GM23338 (cell line): ENCODE measurements around the gene CD83. TPM values are rescaled to one million over a fixed set of nuclear protein-coding genes. Genes with fewer than 3 reads are reported as not detected.

ENCODE experiments used
- ATAC-seq: fragments of 200-7000 bp; cut with Tn5 transposase; 3 replicates; pipeline ENCODE4 v1.9.1; 2020
- DNase-seq: peaks from one replicate; pipeline ENCODE4 v3.0.0-alpha.2; 2015; ENCODE audit warnings: low spot score
- H2AFZ ChIP-seq: fragments of 200-600 bp; sonication (generic); 2 replicates; pipeline ENCODE4 v1.8.0; 2016; ENCODE audit warnings: antibody characterized with exemption, mild to moderate bottlenecking, moderate library complexity
- H3F3A ChIP-seq: fragments of 200-600 bp; sonication (generic); replicated peaks from 2 replicates; pipeline ENCODE4 v1.8.0; 2017; ENCODE audit warnings: antibody characterized with exemption, mixed run types, low read depth
- H3K27ac ChIP-seq: fragments of 200-600 bp; sonication (generic); 2 replicates; pipeline ENCODE4 v1.6.1; 2016; ENCODE audit warnings: low read depth
- H3K27me3 ChIP-seq: fragments of 200-600 bp; sonication (generic); 2 replicates; pipeline ENCODE4 v1.8.0; 2016; ENCODE audit warnings: mild to moderate bottlenecking, mixed run types, moderate library complexity; ENCODE audit not compliant: insufficient read depth
- H3K36me3 ChIP-seq: fragments of 200-600 bp; sonication (generic); 2 replicates; pipeline ENCODE4 v1.8.0; 2016; ENCODE audit warnings: mild to moderate bottlenecking; ENCODE audit not compliant: insufficient read depth
- H3K4me1 ChIP-seq: fragments of 200-600 bp; sonication (generic); 2 replicates; pipeline ENCODE4 v1.8.0; 2016; ENCODE audit warnings: mild to moderate bottlenecking, moderate library complexity; ENCODE audit not compliant: insufficient read depth
- H3K4me2 ChIP-seq: fragments of 200-600 bp; sonication (generic); 2 replicates; pipeline ENCODE4 v1.7.1; 2017; ENCODE audit warnings: mixed run types
- H3K4me3 ChIP-seq: fragments of 200-600 bp; sonication (generic); 2 replicates; pipeline ENCODE4 v1.6.1; 2016; ENCODE audit warnings: mixed run types
- H3K79me2 ChIP-seq: fragments of 200-600 bp; sonication (generic); replicated peaks from 2 replicates; pipeline ENCODE4 v1.8.0; 2017; ENCODE audit warnings: mild to moderate bottlenecking; ENCODE audit not compliant: insufficient read depth
- H3K9me2 ChIP-seq: fragments of 200-600 bp; sonication (generic); 2 replicates; pipeline ENCODE4 v1.8.0; 2017; ENCODE audit not compliant: insufficient read depth
- H4K20me1 ChIP-seq: fragments of 200-600 bp; sonication (generic); replicated peaks from 2 replicates; pipeline ENCODE4 v1.8.0; 2017; ENCODE audit warnings: mild to moderate bottlenecking; ENCODE audit not compliant: insufficient read depth
- H3K27ac Mint-ChIP-seq: 2 replicates; pipeline ENCODE4 v1.8.0; 2020; ENCODE audit warnings: inconsistent platforms, mild to moderate bottlenecking, moderate library complexity, mixed read lengths
- H3K27me3 Mint-ChIP-seq: 3 replicates; pipeline ENCODE4 v1.8.0; 2022; ENCODE audit warnings: low read depth, mild to moderate bottlenecking, moderate library complexity, mixed read lengths, inconsistent platforms; ENCODE audit not compliant: insufficient read depth, poor library complexity
- H3K36me3 Mint-ChIP-seq: 3 replicates; pipeline ENCODE4 v1.8.0; 2021; ENCODE audit warnings: low read depth, mild to moderate bottlenecking, inconsistent platforms, moderate library complexity, mixed read lengths
- H3K4me1 Mint-ChIP-seq: 3 replicates; pipeline ENCODE4 v1.8.0; 2020; ENCODE audit warnings: mild to moderate bottlenecking, inconsistent platforms, mixed read lengths
- H3K4me3 Mint-ChIP-seq: 3 replicates; pipeline ENCODE4 v1.8.0; 2021; ENCODE audit warnings: moderate library complexity, mild to moderate bottlenecking, inconsistent platforms, mixed read lengths
- H3K9me3 Mint-ChIP-seq: 3 replicates; pipeline ENCODE4 v1.8.0; 2020; ENCODE audit warnings: moderate library complexity, mild to moderate bottlenecking, inconsistent platforms, mixed read lengths
- CREB1 ChIP-seq: fragments of 250-450 bp; sonication (Bioruptor Pico); IDR thresholded peaks from 2 replicates; pipeline ENCODE4 v1.5.0; 2020; ENCODE audit warnings: low read depth, mild to moderate bottlenecking, moderate library complexity
- EZH2 ChIP-seq: fragments of 200-600 bp; sonication (generic); IDR thresholded peaks from one replicate; pipeline ENCODE4 v1.8.0; 2017; ENCODE audit warnings: antibody characterized with exemption, mild to moderate bottlenecking, low read depth; ENCODE audit not compliant: unreplicated experiment
- EZH2phosphoT487 ChIP-seq: fragments of 200-600 bp; sonication (generic); IDR thresholded peaks from one replicate; pipeline ENCODE4 v1.8.1; 2018; ENCODE audit warnings: antibody characterized with exemption; ENCODE audit not compliant: unreplicated experiment
- JUNB ChIP-seq: IDR thresholded peaks from one replicate; pipeline ENCODE4 v1.6.1; 2016; ENCODE audit warnings: antibody characterized with exemption; ENCODE audit not compliant: unreplicated experiment
- NANOG ChIP-seq: IDR thresholded peaks from 2 replicates; pipeline ENCODE4 v1.6.1; 2016; ENCODE audit warnings: antibody characterized with exemption, borderline replicate concordance
- POLR2AphosphoS5 ChIP-seq: IDR thresholded peaks from 2 replicates; pipeline ENCODE4 v1.6.1; 2016; ENCODE audit warnings: antibody characterized with exemption, low read depth
- STAT1 ChIP-seq: IDR thresholded peaks from one replicate; pipeline ENCODE4 v1.6.1; 2016; ENCODE audit warnings: antibody characterized with exemption; ENCODE audit not compliant: unreplicated experiment
- ZNF114 ChIP-seq: fragments of 250-450 bp; sonication (Bioruptor Pico); IDR thresholded peaks from 2 replicates; pipeline ENCODE4 v1.5.0; 2020; ENCODE audit warnings: mild to moderate bottlenecking, moderate library complexity
- ZNF331 ChIP-seq: fragments of 250-450 bp; sonication (Bioruptor Pico); IDR thresholded peaks from 2 replicates; pipeline ENCODE4 v1.5.0; 2020; ENCODE audit warnings: low read depth, mild to moderate bottlenecking, moderate library complexity
- polyA plus RNA-seq: library from polyadenylated mRNA; unstranded; fragments of >200 nt; fragmentation: Nextera tagmentation; extraction: Ambion mirVana; gene quantifications from 2 replicates; pipeline ENCODE4 v1.2.1, GENCODE V29; 2016
- total RNA-seq: library from RNA; depleted of rRNA; stranded (reverse); fragments of >200 nt; shearing (Covaris generic); gene quantifications from 2 replicates; pipeline ENCODE4 v1.2.3, GENCODE V29; 2014
- TF ChIP-seq, protein P1 (sequence below): IDR thresholded peaks from 2 replicates; pipeline ENCODE4 v1.6.1; 2016; ENCODE audit warnings: antibody characterized with exemption
- TF ChIP-seq, protein P2 (sequence below), 2 experiments: fragments of 200-600 bp in 1 of 2; sonication (generic) in 1 of 2; conservative IDR thresholded peaks; 2 replicates each; pipeline versions ENCODE4 v1.5.1 to v1.6.1; 2016 to 2017; ENCODE audit warnings: antibody characterized with exemption in 2 of 2, low read depth in 2 of 2, mild to moderate bottlenecking in 2 of 2, moderate library complexity in 1 of 2
- TF ChIP-seq, protein P3 (sequence below): IDR thresholded peaks from one replicate; pipeline ENCODE4 v1.6.1; 2018; ENCODE audit warnings: antibody characterized with exemption; ENCODE audit not compliant: unreplicated experiment
- TF ChIP-seq, protein P4 (sequence below): fragments of 250-450 bp; sonication (Bioruptor Pico); IDR thresholded peaks from 2 replicates; pipeline ENCODE4 v1.5.0; 2020; ENCODE audit warnings: mild to moderate bottlenecking, moderate library complexity

The CD83 gene
- total and polyA plus RNA-seq, 2 experiments from 2014 or later = 8.1 to 13.2 TPM

DNA sequence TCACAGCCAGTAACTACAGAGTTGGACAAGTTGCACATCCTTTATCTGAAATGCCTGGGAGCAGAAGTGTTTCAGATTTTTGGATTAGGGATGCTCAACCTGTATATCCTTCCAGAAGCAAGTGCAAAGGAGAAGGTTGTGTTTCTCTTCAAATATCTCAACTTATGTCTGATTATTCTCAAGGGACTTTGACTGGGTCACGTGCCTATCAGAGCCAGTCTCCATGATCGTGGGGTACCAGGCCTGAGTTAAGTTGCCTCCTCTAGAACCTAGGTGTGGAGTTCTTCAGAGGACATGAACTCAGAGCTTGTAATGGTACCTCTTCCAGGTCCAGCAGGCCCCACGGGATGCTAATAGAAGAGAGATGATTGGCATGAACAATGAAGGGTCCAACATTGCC is 7.8 kb downstream of the CD83 start:
- no peak for DNase-seq
- no peak for ATAC-seq
- Histone ChIP-seq H3K36me3 (no peaks in the 10 kb centered on the region), H3K27me3 (no peaks in the 10 kb centered on the region), H3K4me3 (no peak overlapping the region), H3F3A (no peaks in the 10 kb centered on the region), H3K9me2 (no peaks in the 10 kb centered on the region), H3K4me2 (no peak overlapping the region), H3K79me2 (0 out of 2 replicates have a peak, but pooled peaks cover 4% of the 10 kb centered on the region), H4K20me1 (no peaks in the 10 kb centered on the region), H3K4me1 (peaks cover 30% of the 10 kb centered on the region), H2AFZ (no peak overlapping the region), H3K27ac (no peak overlapping the region)
- H3K36me3 Mint-ChIP-seq = no peaks in the 10 kb centered on the region; the same call in 2 of the 3 replicates
- H3K4me1 Mint-ChIP-seq = peaks cover 28% of the 10 kb centered on the region
- no peak overlapping the region for H3K4me3 Mint-ChIP-seq
- no peaks in the 10 kb centered on the region for H3K9me3 Mint-ChIP-seq
- no peak overlapping the region for H3K27ac Mint-ChIP-seq
- peaks cover 1% of the 10 kb centered on the region for H3K27me3 Mint-ChIP-seq
- TF ChIP-seq EZH2phosphoT487 = no peak
- TF ChIP-seq, protein P1, sequence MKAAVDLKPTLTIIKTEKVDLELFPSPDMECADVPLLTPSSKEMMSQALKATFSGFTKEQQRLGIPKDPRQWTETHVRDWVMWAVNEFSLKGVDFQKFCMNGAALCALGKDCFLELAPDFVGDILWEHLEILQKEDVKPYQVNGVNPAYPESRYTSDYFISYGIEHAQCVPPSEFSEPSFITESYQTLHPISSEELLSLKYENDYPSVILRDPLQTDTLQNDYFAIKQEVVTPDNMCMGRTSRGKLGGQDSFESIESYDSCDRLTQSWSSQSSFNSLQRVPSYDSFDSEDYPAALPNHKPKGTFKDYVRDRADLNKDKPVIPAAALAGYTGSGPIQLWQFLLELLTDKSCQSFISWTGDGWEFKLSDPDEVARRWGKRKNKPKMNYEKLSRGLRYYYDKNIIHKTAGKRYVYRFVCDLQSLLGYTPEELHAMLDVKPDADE = no peak
- no peak for TF ChIP-seq ZNF331 (CRISPR knock-in tag)
- no peak for TF ChIP-seq JUNB
- no peak for TF ChIP-seq EZH2
- TF ChIP-seq, protein P2, sequence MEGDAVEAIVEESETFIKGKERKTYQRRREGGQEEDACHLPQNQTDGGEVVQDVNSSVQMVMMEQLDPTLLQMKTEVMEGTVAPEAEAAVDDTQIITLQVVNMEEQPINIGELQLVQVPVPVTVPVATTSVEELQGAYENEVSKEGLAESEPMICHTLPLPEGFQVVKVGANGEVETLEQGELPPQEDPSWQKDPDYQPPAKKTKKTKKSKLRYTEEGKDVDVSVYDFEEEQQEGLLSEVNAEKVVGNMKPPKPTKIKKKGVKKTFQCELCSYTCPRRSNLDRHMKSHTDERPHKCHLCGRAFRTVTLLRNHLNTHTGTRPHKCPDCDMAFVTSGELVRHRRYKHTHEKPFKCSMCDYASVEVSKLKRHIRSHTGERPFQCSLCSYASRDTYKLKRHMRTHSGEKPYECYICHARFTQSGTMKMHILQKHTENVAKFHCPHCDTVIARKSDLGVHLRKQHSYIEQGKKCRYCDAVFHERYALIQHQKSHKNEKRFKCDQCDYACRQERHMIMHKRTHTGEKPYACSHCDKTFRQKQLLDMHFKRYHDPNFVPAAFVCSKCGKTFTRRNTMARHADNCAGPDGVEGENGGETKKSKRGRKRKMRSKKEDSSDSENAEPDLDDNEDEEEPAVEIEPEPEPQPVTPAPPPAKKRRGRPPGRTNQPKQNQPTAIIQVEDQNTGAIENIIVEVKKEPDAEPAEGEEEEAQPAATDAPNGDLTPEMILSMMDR (conservative IDR thresholded peaks at IDR 0.05; ENCODE audit: low read depth in 2 of 2) = no peak
- TF ChIP-seq, protein P3, sequence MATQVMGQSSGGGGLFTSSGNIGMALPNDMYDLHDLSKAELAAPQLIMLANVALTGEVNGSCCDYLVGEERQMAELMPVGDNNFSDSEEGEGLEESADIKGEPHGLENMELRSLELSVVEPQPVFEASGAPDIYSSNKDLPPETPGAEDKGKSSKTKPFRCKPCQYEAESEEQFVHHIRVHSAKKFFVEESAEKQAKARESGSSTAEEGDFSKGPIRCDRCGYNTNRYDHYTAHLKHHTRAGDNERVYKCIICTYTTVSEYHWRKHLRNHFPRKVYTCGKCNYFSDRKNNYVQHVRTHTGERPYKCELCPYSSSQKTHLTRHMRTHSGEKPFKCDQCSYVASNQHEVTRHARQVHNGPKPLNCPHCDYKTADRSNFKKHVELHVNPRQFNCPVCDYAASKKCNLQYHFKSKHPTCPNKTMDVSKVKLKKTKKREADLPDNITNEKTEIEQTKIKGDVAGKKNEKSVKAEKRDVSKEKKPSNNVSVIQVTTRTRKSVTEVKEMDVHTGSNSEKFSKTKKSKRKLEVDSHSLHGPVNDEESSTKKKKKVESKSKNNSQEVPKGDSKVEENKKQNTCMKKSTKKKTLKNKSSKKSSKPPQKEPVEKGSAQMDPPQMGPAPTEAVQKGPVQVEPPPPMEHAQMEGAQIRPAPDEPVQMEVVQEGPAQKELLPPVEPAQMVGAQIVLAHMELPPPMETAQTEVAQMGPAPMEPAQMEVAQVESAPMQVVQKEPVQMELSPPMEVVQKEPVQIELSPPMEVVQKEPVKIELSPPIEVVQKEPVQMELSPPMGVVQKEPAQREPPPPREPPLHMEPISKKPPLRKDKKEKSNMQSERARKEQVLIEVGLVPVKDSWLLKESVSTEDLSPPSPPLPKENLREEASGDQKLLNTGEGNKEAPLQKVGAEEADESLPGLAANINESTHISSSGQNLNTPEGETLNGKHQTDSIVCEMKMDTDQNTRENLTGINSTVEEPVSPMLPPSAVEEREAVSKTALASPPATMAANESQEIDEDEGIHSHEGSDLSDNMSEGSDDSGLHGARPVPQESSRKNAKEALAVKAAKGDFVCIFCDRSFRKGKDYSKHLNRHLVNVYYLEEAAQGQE = no peak
- no peak for TF ChIP-seq STAT1
- TF ChIP-seq CREB1 (CRISPR knock-in tag) = no peak
- no peak for TF ChIP-seq NANOG
- TF ChIP-seq ZNF114 (CRISPR knock-in tag) = no peak
- no peak for TF ChIP-seq POLR2AphosphoS5
- TF ChIP-seq, protein P4, sequence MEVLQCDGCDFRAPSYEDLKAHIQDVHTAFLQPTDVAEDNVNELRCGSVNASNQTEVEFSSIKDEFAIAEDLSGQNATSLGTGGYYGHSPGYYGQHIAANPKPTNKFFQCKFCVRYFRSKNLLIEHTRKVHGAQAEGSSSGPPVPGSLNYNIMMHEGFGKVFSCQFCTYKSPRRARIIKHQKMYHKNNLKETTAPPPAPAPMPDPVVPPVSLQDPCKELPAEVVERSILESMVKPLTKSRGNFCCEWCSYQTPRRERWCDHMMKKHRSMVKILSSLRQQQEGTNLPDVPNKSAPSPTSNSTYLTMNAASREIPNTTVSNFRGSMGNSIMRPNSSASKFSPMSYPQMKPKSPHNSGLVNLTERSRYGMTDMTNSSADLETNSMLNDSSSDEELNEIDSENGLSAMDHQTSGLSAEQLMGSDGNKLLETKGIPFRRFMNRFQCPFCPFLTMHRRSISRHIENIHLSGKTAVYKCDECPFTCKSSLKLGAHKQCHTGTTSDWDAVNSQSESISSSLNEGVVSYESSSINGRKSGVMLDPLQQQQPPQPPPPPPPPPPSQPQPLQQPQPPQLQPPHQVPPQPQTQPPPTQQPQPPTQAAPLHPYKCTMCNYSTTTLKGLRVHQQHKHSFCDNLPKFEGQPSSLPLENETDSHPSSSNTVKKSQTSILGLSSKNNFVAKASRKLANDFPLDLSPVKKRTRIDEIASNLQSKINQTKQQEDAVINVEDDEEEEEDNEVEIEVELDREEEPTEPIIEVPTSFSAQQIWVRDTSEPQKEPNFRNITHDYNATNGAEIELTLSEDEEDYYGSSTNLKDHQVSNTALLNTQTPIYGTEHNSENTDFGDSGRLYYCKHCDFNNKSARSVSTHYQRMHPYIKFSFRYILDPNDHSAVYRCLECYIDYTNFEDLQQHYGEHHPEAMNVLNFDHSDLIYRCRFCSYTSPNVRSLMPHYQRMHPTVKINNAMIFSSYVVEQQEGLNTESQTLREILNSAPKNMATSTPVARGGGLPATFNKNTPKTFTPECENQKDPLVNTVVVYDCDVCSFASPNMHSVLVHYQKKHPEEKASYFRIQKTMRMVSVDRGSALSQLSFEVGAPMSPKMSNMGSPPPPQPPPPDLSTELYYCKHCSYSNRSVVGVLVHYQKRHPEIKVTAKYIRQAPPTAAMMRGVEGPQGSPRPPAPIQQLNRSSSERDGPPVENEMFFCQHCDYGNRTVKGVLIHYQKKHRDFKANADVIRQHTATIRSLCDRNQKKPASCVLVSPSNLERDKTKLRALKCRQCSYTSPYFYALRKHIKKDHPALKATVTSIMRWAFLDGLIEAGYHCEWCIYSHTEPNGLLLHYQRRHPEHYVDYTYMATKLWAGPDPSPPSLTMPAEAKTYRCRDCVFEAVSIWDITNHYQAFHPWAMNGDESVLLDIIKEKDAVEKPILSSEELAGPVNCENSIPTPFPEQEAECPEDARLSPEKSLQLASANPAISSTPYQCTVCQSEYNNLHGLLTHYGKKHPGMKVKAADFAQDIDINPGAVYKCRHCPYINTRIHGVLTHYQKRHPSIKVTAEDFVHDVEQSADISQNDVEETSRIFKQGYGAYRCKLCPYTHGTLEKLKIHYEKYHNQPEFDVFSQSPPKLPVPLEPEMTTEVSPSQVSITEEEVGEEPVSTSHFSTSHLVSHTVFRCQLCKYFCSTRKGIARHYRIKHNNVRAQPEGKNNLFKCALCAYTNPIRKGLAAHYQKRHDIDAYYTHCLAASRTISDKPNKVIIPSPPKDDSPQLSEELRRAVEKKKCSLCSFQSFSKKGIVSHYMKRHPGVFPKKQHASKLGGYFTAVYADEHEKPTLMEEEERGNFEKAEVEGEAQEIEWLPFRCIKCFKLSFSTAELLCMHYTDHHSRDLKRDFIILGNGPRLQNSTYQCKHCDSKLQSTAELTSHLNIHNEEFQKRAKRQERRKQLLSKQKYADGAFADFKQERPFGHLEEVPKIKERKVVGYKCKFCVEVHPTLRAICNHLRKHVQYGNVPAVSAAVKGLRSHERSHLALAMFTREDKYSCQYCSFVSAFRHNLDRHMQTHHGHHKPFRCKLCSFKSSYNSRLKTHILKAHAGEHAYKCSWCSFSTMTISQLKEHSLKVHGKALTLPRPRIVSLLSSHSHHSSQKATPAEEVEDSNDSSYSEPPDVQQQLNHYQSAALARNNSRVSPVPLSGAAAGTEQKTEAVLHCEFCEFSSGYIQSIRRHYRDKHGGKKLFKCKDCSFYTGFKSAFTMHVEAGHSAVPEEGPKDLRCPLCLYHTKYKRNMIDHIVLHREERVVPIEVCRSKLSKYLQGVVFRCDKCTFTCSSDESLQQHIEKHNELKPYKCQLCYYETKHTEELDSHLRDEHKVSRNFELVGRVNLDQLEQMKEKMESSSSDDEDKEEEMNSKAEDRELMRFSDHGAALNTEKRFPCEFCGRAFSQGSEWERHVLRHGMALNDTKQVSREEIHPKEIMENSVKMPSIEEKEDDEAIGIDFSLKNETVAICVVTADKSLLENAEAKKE (CRISPR knock-in tag) = no peak
